Ovary (tissue), 3 donors: ENCODE measurements around the gene NDUFS5.

Experiments used
- CTCF ChIP-seq, 3 donors: fragments of 450-650 bp in 2 of 3; fragments of 200-600 bp in 1 of 3; IDR thresholded peaks; one replicate each; pipeline versions ENCODE4 v1.5.1 to v1.8.0; 2016 to 2022; ENCODE audit warnings: antibody characterized with exemption in 3 of 3, mild to moderate bottlenecking in 1 of 3
- EP300 ChIP-seq: sonication (generic); formaldehyde crosslinking; IDR thresholded peaks from one replicate; pipeline ENCODE4 v1.6.1; 2017; ENCODE audit warnings: antibody characterized with exemption
- POLR2A ChIP-seq: fragments of 450-650 bp; IDR thresholded peaks from one replicate; pipeline ENCODE4 v1.6.1; 2017; ENCODE audit warnings: antibody characterized with exemption, mild to moderate bottlenecking, moderate library complexity
- donor health status: DM: no; HTN: no; CAD: no.

GRCh38 chr1:38997901-38998190 is 28.3 kb upstream of the NDUFS5 start:
- TF ChIP-seq CTCF (IDR thresholded peaks at IDR 0.05), result no peak
- no peak for TF ChIP-seq EP300
- TF ChIP-seq POLR2A, result no peak
